Transverse colon (tissue), 3 donors: ENCODE measurements around the gene BRIP1.

Experiments used
- POLR2A ChIP-seq: fragments of 450-650 bp; IDR thresholded peaks from one replicate; pipeline ENCODE4 v1.6.1; 2016; ENCODE audit warnings: antibody characterized with exemption, mild to moderate bottlenecking, moderate library complexity
- TF ChIP-seq, protein P1 (sequence below), 5 experiments: fragments of 200-600 bp in 3 of 5; fragments of 450-650 bp in 2 of 5; sonication (generic) in 3 of 5; IDR thresholded peaks; 1 replicate in 2 of 5; 2 replicates in 3 of 5; pipeline ENCODE4 v1.5.1; 2016 to 2017; ENCODE audit warnings: antibody characterized with exemption in 5 of 5, inconsistent platforms in 3 of 5, mild to moderate bottlenecking in 2 of 5, moderate library complexity in 1 of 5

DNA sequence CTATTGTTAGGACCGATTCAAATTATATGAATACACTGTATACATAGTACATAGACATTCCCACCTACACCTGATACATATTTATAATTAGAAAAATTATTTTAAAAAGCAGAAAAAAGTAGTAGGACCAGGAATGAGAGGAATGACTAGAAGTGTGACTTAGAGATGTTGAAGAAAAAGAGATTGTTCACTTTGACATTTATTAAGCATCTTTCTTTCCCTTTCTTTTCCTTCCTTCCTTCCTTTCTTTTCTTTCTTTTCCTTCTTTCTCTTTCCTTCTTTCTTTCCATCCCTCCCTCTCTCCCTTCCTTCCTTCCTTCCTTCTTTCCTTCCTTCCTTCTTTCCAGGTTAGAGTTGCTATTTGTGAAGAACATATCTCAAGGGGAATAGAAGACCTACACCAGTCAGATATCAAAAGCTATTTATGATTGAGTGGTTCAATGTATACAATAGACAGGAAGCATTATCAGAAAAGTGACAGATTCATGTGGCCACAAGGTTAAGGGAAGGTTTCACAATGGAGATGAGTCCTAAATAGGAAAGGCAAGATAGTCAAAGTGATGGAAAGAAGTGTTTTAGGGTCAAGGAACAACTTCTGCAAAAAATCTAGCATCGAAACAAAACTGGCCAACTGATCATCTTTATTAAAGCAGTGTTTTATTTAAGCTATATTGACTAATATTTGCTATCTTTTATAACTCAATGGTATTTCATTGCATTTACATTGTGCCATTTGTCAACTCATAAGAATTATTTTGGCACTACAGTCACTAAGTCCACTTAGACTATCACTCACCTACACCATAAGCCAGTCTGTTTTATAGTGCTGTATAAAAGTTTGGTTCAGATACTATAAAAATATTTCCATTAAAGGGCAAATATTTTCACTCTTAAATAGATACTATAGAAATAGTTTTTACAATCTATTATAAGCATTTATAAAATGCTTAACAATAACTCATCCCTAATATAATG is 218.2 kb downstream of the BRIP1 start:
- no peak for TF ChIP-seq POLR2A
- TF ChIP-seq, protein P1, sequence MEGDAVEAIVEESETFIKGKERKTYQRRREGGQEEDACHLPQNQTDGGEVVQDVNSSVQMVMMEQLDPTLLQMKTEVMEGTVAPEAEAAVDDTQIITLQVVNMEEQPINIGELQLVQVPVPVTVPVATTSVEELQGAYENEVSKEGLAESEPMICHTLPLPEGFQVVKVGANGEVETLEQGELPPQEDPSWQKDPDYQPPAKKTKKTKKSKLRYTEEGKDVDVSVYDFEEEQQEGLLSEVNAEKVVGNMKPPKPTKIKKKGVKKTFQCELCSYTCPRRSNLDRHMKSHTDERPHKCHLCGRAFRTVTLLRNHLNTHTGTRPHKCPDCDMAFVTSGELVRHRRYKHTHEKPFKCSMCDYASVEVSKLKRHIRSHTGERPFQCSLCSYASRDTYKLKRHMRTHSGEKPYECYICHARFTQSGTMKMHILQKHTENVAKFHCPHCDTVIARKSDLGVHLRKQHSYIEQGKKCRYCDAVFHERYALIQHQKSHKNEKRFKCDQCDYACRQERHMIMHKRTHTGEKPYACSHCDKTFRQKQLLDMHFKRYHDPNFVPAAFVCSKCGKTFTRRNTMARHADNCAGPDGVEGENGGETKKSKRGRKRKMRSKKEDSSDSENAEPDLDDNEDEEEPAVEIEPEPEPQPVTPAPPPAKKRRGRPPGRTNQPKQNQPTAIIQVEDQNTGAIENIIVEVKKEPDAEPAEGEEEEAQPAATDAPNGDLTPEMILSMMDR (IDR thresholded peaks at IDR 0.05): no peak
